HCT116 (cell line): ENCODE measurements around the gene PWWP2B.

Source experiments
- POLR2A ChIP-seq: IDR thresholded peaks from 2 replicates; pipeline ENCODE4 v1.7.0; 2011; ENCODE audit warnings: borderline replicate concordance; ENCODE audit not compliant: insufficient read depth, insufficient read length; ENCODE audit errors: extremely low read depth
- SIN3A ChIP-seq: IDR thresholded peaks from 2 replicates; pipeline ENCODE4 v1.6.1; 2012; ENCODE audit warnings: low read depth
- YY1 ChIP-seq: IDR thresholded peaks from 2 replicates; pipeline ENCODE4 v1.6.1; 2011; ENCODE audit warnings: low read length, low read depth, moderate library complexity, mild to moderate bottlenecking; ENCODE audit not compliant: insufficient replicate concordance; ENCODE audit errors: extremely low read depth
- ZNF274 ChIP-seq: fragments of 200-500 bp; sonication (Bioruptor generic); IDR thresholded peaks from 2 replicates; pipeline ENCODE4 v1.6.1; 2014; ENCODE audit warnings: mild to moderate bottlenecking, low read depth, low read length, inconsistent platforms
- TF ChIP-seq, protein P1 (sequence below), 3 experiments: fragments of 200-600 bp in 1 of 3; sonication (generic) in 1 of 3; IDR thresholded peaks in 2 of 3; conservative IDR thresholded peaks in 1 of 3; 2 replicates each; pipeline ENCODE4 v1.5.1; 2012 to 2017; ENCODE audit warnings: low read depth in 2 of 3, low read length in 2 of 3, antibody characterized with exemption in 1 of 3, borderline replicate concordance in 1 of 3, control low read depth in 1 of 3, mild to moderate bottlenecking in 1 of 3, mixed read lengths in 1 of 3, mixed run types in 1 of 3, moderate library complexity in 1 of 3; ENCODE audit not compliant: insufficient read depth in 1 of 3
- TF ChIP-seq, protein P2 (sequence below): IDR thresholded peaks from 2 replicates; pipeline ENCODE4 v1.6.1; 2012; ENCODE audit warnings: low read depth

DNA sequence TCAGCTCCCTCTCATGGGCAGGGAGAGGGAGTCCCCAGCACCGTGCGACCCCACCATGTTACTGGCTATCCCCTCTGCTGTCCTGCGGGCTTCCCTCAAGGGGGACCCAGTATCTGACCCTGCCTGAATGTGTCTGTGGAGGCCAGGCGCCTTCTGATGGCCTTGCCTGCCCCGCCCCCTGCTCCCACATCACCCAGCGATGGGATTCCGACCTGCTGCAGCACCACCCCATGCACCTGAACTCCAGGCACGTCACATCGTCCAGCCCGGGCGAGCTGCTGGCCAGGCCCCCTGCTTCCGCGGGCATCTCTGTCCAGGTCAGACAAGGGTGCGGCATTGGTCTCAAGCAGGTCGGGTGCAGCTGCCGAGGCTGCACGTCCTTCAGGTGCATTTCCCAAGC lies 46.1 kb upstream of the PWWP2B start:
- TF ChIP-seq ZNF274 (no peak), POLR2A (no peak), YY1 (no peak), SIN3A (no peak)
- TF ChIP-seq, protein P1, sequence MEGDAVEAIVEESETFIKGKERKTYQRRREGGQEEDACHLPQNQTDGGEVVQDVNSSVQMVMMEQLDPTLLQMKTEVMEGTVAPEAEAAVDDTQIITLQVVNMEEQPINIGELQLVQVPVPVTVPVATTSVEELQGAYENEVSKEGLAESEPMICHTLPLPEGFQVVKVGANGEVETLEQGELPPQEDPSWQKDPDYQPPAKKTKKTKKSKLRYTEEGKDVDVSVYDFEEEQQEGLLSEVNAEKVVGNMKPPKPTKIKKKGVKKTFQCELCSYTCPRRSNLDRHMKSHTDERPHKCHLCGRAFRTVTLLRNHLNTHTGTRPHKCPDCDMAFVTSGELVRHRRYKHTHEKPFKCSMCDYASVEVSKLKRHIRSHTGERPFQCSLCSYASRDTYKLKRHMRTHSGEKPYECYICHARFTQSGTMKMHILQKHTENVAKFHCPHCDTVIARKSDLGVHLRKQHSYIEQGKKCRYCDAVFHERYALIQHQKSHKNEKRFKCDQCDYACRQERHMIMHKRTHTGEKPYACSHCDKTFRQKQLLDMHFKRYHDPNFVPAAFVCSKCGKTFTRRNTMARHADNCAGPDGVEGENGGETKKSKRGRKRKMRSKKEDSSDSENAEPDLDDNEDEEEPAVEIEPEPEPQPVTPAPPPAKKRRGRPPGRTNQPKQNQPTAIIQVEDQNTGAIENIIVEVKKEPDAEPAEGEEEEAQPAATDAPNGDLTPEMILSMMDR (IDR thresholded peaks at IDR 0.05 in 2 of 3, conservative IDR thresholded peaks at IDR 0.05 in 1 of 3; ENCODE audit: borderline replicate concordance in 1 of 3, insufficient read depth in 1 of 3, low read depth in 2 of 3, low read length in 2 of 3): no peak
- TF ChIP-seq, protein P2, sequence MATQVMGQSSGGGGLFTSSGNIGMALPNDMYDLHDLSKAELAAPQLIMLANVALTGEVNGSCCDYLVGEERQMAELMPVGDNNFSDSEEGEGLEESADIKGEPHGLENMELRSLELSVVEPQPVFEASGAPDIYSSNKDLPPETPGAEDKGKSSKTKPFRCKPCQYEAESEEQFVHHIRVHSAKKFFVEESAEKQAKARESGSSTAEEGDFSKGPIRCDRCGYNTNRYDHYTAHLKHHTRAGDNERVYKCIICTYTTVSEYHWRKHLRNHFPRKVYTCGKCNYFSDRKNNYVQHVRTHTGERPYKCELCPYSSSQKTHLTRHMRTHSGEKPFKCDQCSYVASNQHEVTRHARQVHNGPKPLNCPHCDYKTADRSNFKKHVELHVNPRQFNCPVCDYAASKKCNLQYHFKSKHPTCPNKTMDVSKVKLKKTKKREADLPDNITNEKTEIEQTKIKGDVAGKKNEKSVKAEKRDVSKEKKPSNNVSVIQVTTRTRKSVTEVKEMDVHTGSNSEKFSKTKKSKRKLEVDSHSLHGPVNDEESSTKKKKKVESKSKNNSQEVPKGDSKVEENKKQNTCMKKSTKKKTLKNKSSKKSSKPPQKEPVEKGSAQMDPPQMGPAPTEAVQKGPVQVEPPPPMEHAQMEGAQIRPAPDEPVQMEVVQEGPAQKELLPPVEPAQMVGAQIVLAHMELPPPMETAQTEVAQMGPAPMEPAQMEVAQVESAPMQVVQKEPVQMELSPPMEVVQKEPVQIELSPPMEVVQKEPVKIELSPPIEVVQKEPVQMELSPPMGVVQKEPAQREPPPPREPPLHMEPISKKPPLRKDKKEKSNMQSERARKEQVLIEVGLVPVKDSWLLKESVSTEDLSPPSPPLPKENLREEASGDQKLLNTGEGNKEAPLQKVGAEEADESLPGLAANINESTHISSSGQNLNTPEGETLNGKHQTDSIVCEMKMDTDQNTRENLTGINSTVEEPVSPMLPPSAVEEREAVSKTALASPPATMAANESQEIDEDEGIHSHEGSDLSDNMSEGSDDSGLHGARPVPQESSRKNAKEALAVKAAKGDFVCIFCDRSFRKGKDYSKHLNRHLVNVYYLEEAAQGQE: no peak
